Activated T-cell treated with anti-CD3 and anti-CD28 coated beads, Interleukin-2, amount 50 U/mL, for 72 hours (primary cell): ENCODE results near the gene IRS2. TPM values are rescaled to one million over a fixed set of nuclear protein-coding genes. Genes with fewer than 3 reads are reported as not detected.
A peak's percentile ranks its signal among the peaks of the same experiment; 100 is the strongest.

Source experiments
- ATAC-seq, 2 donors: fragments of 150-1000 bp; cut with Tn5 transposase; replicated peaks in 1 of 2; 2 replicates each; pipeline ENCODE4 v1.10.0; 2021; ENCODE audit warnings: moderate library complexity in 2 of 2, mild to moderate bottlenecking in 1 of 2
- DNase-seq, 2 donors: peaks; one replicate each; pipeline ENCODE4 v3.0.0; 2021 to 2022; ENCODE audit warnings: mixed read lengths in 1 of 2
- H3K27ac Mint-ChIP-seq: one replicate; pipeline ENCODE4 v1.8.0; 2022; ENCODE audit warnings: mild to moderate bottlenecking, moderate library complexity, mixed read lengths
- H3K27me3 Mint-ChIP-seq: one replicate; pipeline ENCODE4 v1.8.0; 2022; ENCODE audit warnings: low read depth, mixed read lengths
- H3K36me3 Mint-ChIP-seq, 2 donors: one replicate each; pipeline ENCODE4 v1.8.0; 2022; ENCODE audit warnings: mixed read lengths in 2 of 2, mild to moderate bottlenecking in 1 of 2; ENCODE audit not compliant: insufficient read depth in 2 of 2
- H3K4me1 Mint-ChIP-seq: one replicate; pipeline ENCODE4 v1.8.0; 2022; ENCODE audit warnings: low read depth, mixed read lengths
- H3K4me3 Mint-ChIP-seq, 2 donors: one replicate each; pipeline ENCODE4 v1.8.0; 2022; ENCODE audit warnings: mild to moderate bottlenecking in 2 of 2, mixed read lengths in 2 of 2, moderate library complexity in 2 of 2
- H3K9me3 Mint-ChIP-seq, 2 donors: one replicate each; pipeline ENCODE4 v1.8.0; 2022; ENCODE audit warnings: mixed read lengths in 2 of 2
- total RNA-seq, 2 donors: library from RNA; stranded (reverse); gene quantifications; one replicate each; pipeline ENCODE4 v1.2.3, GENCODE V29; 2022

IRS2 gene
- total RNA-seq, 2 donors from 2014 or later = 5.4 to 5.6 TPM

DNA sequence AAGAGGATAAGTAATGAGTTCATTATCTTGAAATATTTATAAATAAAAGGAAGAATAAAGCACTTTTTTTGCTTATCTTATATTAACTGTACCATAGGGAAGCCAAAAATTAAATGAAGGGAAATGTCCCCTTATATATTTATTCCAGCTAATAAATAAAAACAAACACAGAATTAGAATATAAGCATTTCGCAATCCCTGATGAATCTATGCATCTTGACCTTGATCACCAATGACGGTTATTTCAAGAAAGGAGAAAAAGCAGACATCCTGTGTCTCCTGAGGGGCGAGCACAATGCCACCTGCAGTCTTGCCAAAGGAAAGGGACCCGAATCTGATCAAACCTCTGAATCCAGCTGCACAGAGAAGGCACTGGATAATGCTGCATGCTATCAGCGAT, 29.3 kb upstream of the IRS2 start:
- Mint-ChIP-seq H3K4me3 (no peak overlapping the region), H3K27ac (no peak overlapping the region), H3K27me3 (peaks cover 50% of the 10 kb centered on the region), H3K36me3 (no peaks in the 10 kb centered on the region), H3K4me1 (no peaks in the 10 kb centered on the region), H3K9me3 (no peaks in the 10 kb centered on the region)
- no peak for DNase-seq
- ATAC-seq = no peak

GRCh38 chr13:109813663-109814062, 27.3 kb upstream of the IRS2 start:
- ATAC-seq = no peak
- no peaks in the 10 kb centered on the region for H3K9me3 Mint-ChIP-seq
- DNase-seq = no peak
- no peaks in the 10 kb centered on the region for H3K4me1 Mint-ChIP-seq
- peaks cover 42% of the 10 kb centered on the region for H3K27me3 Mint-ChIP-seq
- no peak overlapping the region for H3K4me3 Mint-ChIP-seq
- H3K27ac Mint-ChIP-seq = no peak overlapping the region
- H3K36me3 Mint-ChIP-seq = no peaks in the 10 kb centered on the region

GRCh38 chr13:109812382-109812781, 26.0 kb upstream of the IRS2 start:
- Mint-ChIP-seq H3K27ac (no peak overlapping the region), H3K9me3 (no peaks in the 10 kb centered on the region), H3K4me3 (no peak overlapping the region), H3K27me3 (peaks cover 32% of the 10 kb centered on the region), H3K36me3 (no peaks in the 10 kb centered on the region), H3K4me1 (no peaks in the 10 kb centered on the region)
- ATAC-seq (no peak), DNase-seq (no peak)

GRCh38 chr13:109810761-109811510, 24.6 kb upstream of the IRS2 start:
- H3K4me3 Mint-ChIP-seq = no peak overlapping the region
- ATAC-seq = no peak
- no peak for DNase-seq
- H3K27ac Mint-ChIP-seq = no peak overlapping the region
- no peaks in the 10 kb centered on the region for H3K9me3 Mint-ChIP-seq
- peaks cover 17% of the 10 kb centered on the region for H3K27me3 Mint-ChIP-seq
- H3K4me1 Mint-ChIP-seq = no peaks in the 10 kb centered on the region
- H3K36me3 Mint-ChIP-seq = no peaks in the 10 kb centered on the region

GRCh38 chr13:109809216-109809932, 23.0 kb upstream of the IRS2 start:
- H3K36me3 Mint-ChIP-seq = no peaks in the 10 kb centered on the region
- H3K27me3 Mint-ChIP-seq = peaks cover 14% of the 10 kb centered on the region
- no peak overlapping the region for H3K4me3 Mint-ChIP-seq
- ATAC-seq (no peak), DNase-seq (no peak)
- no peaks in the 10 kb centered on the region for H3K4me1 Mint-ChIP-seq
- no peaks in the 10 kb centered on the region for H3K9me3 Mint-ChIP-seq
- no peak overlapping the region for H3K27ac Mint-ChIP-seq

DNA sequence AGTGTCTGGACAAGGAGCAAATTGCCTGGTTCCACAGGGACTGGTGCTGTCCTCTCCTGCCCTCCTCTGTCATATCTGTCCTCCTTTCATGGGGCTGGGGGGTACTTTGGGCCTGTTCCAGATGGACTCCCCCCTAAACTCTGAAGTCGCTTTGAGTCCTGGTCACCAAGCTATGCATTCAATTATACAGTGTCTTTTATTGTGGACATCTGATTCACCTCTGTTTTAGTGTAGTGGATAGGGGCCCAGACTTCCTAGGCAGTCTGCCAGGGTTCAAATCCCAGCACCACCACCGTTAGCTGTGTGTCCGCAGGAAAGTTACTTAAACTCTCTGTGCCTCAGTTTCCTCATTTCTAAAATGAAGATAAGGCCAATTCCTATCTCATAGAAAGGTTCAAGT, 21.0 kb upstream of the IRS2 start:
- DNase-seq (no peak), ATAC-seq (no peak)
- H3K9me3 Mint-ChIP-seq = no peaks in the 10 kb centered on the region
- no peak overlapping the region for H3K4me3 Mint-ChIP-seq
- peaks cover 6% of the 10 kb centered on the region for H3K27me3 Mint-ChIP-seq
- no peak overlapping the region for H3K27ac Mint-ChIP-seq
- no peaks in the 10 kb centered on the region for H3K4me1 Mint-ChIP-seq
- H3K36me3 Mint-ChIP-seq = no peaks in the 10 kb centered on the region

GRCh38 chr13:109804654-109805053, 18.3 kb upstream of the IRS2 start:
- DNase-seq = no peak
- Mint-ChIP-seq H3K4me1 (no peaks in the 10 kb centered on the region), H3K27me3 (no peaks in the 10 kb centered on the region), H3K9me3 (no peaks in the 10 kb centered on the region), H3K27ac (no peak overlapping the region), H3K36me3 (no peaks in the 10 kb centered on the region), H3K4me3 (no peak overlapping the region)
- ATAC-seq = no peak

GRCh38 chr13:109803825-109804224, 17.4 kb upstream of the IRS2 start:
- no peaks in the 10 kb centered on the region for H3K36me3 Mint-ChIP-seq
- DNase-seq = no peak
- ATAC-seq = no peak
- no peaks in the 10 kb centered on the region for H3K4me1 Mint-ChIP-seq
- no peaks in the 10 kb centered on the region for H3K9me3 Mint-ChIP-seq
- no peaks in the 10 kb centered on the region for H3K27me3 Mint-ChIP-seq
- H3K4me3 Mint-ChIP-seq = no peak overlapping the region
- H3K27ac Mint-ChIP-seq = no peak overlapping the region

GRCh38 chr13:109802936-109803335, 16.6 kb upstream of the IRS2 start:
- Mint-ChIP-seq H3K4me1 (no peaks in the 10 kb centered on the region), H3K27me3 (peaks cover 4% of the 10 kb centered on the region), H3K27ac (no peak overlapping the region), H3K9me3 (no peaks in the 10 kb centered on the region), H3K4me3 (no peak overlapping the region), H3K36me3 (no peaks in the 10 kb centered on the region)
- ATAC-seq = no peak
- no peak for DNase-seq

DNA sequence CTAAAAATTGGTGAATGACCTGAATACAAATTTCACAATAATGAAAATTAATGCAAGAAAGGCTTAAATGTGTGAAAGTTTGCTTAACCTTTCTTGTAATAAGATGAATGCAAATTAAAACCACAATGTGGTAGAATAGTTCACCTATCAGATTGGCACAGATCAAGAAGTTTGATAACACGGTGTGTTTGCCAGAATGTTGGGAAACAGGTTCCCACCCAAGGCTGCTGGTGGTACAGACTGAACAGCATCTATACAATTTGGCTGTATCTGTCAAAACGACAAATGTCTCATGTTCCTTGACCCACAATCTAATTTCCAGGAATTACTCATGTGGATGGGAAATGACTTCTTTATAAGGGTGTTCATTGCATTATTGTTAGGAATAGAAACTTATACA, 8.6 kb upstream of the IRS2 start:
- Mint-ChIP-seq H3K36me3 (no peaks in the 10 kb centered on the region), H3K27me3 (peaks cover 47% of the 10 kb centered on the region), H3K9me3 (no peaks in the 10 kb centered on the region), H3K27ac (no peak overlapping the region), H3K4me1 (peaks cover 11% of the 10 kb centered on the region), H3K4me3 (no peak overlapping the region)
- ATAC-seq = peak in 1 of 2 donors; percentile 19
- DNase-seq = no peak

- Mint-ChIP-seq H3K36me3 (no peaks in the 10 kb centered on the region), H3K4me3 (no peak overlapping the region), H3K4me1 (peaks cover 15% of the 10 kb centered on the region), H3K27me3 (peaks cover 56% of the 10 kb centered on the region), H3K27ac (no peak overlapping the region), H3K9me3 (no peaks in the 10 kb centered on the region)
- DNase-seq (no peak), ATAC-seq (no peak)
Observed at GRCh38 chr13:109794095-109794494, 7.7 kb upstream of the IRS2 start.

GRCh38 chr13:109792416-109793059, 6.2 kb upstream of the IRS2 start:
- H3K36me3 Mint-ChIP-seq = no peaks in the 10 kb centered on the region
- DNase-seq = no peak
- ATAC-seq = no peak
- peaks cover 27% of the 10 kb centered on the region for H3K4me1 Mint-ChIP-seq
- no peak overlapping the region for H3K27ac Mint-ChIP-seq
- no peaks in the 10 kb centered on the region for H3K9me3 Mint-ChIP-seq
- H3K4me3 Mint-ChIP-seq = no peak overlapping the region
- H3K27me3 Mint-ChIP-seq = peaks cover 59% of the 10 kb centered on the region

DNA sequence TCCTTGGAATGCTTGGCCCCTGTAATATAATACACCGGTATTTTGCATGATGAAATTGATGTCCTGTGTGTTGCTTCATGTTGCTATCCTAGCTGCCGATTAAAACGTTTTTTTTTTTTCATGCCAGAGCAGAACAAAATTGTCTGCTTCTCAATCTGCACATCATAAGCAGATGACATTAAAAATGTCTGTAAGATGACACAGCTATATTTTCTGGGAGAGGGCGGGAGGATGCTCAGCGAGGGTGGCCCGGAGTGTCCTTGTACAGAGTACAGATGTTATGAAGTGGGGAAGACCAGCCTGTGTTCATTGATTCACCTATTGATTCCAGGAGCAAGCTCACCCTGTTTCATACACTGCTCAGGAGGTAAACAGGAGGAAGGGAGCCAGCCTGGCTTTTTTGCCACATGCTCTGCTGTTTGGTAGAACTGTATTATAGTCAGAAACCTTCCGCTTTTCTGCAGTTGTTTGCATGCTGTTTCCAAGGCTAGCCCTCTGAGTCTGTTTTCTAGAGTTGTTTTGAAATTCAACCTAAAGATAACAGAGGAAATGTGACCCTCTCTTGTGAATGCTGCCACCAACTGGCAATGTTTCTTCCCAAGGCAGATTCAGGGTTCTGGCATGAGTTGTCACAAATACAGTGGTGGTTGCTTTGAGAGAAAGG, 4.7 kb upstream of the IRS2 start:
- no peaks in the 10 kb centered on the region for H3K9me3 Mint-ChIP-seq
- no peaks in the 10 kb centered on the region for H3K36me3 Mint-ChIP-seq
- H3K27ac Mint-ChIP-seq = peak overlapping the region; percentile 19
- ATAC-seq (no peak), DNase-seq (no peak)
- H3K4me1 Mint-ChIP-seq = peaks cover 27% of the 10 kb centered on the region
- peaks cover 47% of the 10 kb centered on the region for H3K27me3 Mint-ChIP-seq
- no peak overlapping the region for H3K4me3 Mint-ChIP-seq
